Measurements from ENCODE around the gene KHDC4.

The KHDC4 gene

DNA sequence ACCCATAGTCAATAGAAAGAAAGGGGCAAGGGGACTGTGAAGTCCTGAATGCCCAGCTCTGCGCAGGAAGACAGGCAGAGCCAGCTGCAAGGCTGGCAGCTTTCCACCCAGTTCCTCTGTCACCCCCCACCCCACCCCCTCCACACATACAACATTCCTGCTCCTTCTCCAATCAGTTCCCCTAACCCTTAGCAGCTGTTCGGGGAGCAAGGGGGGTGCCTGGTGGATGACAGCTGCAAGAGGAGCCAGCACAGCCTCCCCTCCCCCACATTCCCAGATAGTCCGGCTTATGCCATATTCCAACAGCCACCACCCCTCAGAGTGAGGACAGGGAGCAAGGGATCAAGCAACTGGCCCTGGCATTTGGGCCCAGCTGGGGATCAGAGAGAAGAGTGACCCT, 34.5 kb upstream of the KHDC4 start:
- DNase-seq = no peak

DNA sequence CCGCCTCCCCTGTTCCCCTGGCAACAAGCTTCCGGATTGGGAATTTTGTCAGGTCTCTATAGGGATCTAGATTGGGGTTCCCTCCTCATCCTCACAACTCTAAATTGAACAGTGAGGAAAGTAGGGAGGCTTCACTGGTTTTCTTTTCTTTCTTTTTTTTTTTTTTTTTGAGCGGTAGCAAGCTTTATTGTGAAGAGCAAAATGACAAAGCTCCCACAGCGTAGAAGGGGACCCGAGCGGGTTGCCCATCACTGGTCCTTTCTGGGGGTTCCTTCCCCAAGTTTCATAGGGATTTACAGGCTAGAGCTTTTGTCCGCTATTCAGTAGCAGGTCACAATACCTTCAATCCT, 33.8 kb upstream of the KHDC4 start:
- no peak for DNase-seq

DNA sequence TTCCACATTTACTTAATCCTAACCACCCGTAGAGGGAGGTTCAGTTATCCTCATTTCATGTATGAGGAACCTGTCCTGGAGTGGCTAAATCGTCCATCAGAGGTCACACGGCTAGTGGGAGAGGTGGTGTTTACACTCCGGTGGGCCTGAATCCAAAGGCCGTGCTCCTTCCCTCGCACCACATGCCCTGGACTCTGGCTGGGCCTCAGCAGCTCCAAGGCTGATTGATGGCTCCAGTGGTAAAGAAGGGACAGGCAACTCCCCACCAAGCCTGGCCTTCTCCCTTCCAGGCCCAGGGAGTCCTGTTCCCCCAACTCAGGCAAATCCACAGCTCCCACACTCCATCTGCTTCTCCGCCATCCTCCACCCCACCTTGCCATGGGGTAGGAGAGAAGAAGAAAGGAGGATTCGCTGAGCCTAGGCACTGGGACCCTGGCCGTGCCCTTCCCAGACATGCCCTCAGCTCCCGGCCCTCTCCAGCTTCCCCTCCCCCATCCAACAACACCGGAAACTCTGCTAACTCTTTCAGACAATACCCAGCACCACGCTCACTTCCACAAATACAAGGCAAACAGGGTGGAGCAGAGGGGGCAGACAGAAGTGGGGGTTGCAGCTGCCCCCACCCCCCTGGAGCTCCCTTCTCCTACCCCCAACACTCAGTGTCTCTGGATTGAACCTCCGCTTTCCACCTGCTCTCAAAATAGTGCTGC, 33.3 kb upstream of the KHDC4 start:
- no peak for DNase-seq

DNA sequence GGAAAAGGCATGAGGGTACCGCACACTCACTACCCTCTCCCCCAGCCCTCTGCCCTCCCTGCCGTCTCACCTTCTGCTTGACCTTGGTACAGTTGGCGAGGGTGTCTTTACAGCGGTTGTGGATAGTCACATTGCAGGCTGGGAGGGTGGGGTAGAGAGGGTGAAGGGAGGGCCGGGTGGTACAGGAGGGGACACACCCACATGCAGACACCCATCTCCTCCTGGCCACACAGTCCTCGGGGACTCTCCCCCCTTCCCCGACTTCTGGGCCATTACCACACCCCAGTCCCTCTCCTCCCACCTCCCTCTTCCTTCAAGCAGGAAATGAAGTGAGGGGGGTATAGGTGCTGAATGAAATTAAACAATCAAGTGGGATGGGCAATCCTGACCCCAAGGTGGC, 32.5 kb upstream of the KHDC4 start:
- no peak for DNase-seq

DNA sequence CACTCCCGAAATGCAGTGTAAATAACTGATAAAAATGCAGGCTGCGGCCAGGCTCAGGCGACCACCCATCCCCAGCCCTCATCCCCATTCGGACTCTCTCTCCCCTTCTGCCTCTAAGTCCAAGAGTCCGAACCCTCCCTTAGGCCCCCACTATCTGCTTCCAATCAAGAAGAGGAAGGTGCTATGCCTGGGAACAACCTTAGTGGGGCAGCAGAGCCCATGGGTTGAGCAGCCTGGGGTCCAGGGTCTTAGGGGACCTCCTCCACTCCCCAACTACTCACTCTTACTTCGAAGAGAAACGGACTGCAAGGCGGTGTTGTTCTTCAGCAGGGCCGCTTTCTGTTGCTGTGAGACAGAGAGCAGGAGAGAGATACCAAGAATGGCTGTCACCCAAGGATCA, 31.9 kb upstream of the KHDC4 start:
- no peak for DNase-seq

DNA sequence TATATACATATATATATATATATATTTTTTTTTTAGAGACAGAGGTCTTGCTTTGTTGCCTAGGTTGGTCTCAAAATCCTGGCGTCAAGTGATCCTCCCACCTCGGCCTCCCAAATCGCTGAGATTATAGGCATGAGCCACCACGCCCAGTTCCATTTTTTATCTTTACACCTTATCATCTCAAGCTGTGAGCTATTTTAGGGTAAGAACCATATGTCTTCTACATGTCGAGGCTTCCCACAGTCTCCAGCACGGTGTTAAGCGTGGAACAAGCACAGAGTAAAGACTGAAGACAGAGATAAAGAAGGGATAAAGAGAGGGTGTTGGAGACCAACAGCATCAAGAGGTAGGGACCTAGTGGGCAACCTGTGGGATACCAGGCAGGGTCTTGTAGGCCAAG, 30.0 kb upstream of the KHDC4 start:
- no peak for DNase-seq

DNA sequence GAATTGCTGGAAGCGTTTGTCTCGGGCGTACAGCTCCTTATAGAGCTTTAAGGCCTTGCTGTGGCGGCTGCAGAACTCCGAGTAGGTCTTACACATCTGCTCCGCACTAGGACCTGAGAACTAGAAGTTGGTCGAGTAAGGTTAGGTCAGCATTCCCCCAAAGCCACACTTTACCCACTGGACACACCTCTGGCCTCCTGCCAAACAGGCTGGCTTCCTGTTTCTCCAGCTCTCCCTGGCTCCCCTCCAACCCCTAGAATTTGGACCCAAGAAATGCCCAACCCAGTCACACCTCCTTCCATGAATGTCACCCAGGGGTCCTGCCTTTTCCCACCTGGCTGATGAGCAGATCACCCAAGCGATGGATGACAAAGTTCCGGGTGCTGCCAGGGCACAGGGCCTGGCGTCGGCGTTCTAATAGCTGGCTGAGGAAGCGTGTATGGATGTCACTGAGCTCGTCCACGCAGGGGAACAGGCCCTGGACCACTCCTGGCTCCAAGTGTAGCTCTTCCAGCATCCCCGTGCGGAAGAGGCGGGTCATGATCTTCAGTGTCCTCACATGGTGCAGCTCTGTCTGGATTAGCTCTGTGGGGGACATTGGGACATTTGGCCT, 28.5 kb upstream of the KHDC4 start:
- no peak for DNase-seq

DNA sequence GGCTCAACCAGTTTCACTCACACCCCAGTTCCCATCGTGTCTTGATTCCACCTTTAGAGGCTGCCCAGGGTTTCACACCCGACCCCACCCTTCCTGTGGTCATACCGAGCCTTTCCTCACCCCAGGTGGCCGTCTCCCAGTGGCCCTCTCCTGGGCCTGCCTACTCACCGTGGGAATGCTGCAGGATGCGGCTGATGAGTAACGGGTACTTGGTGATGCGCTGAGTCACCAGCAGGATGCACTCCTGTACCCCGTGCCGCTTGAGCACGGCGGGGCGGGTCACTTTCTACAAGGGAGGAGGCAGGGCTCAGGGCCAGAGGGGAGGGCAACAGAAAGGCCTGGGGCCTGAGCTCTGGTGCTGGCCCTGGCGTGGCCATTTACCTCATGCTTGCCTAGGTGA, 27.7 kb upstream of the KHDC4 start:
- no peak for DNase-seq

DNA sequence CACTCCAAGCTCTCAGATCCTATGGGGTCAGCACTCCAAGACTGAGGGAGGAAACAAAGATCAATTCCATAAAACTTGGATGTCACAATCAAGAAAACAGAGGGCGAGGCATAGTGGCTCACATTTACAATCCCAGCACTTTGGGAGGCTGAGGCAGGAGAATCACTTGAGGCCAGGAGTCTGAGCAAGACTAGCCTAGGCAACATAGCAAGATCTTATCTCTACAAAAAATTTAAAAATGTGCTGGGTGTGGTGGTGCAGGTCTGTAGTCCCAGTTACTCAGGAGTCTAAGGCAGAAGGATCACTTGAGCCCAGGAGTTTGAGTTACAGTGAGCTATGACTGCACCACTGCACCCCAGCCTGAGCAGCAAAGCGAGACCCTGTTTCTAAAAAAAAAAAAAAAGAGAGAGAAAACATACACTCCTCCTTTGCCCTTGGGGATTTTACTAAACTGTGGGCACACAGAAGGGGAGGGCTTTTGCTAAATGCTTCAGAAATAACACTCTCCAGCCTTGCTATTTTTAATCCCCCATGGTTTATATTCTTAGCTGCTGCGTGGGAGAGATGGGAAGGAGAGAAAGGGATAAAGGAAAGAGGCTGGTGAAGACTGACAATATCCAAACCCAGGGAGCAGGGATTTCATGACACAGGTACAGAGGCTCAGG, 26.0 kb upstream of the KHDC4 start:
- no peak for DNase-seq

DNA sequence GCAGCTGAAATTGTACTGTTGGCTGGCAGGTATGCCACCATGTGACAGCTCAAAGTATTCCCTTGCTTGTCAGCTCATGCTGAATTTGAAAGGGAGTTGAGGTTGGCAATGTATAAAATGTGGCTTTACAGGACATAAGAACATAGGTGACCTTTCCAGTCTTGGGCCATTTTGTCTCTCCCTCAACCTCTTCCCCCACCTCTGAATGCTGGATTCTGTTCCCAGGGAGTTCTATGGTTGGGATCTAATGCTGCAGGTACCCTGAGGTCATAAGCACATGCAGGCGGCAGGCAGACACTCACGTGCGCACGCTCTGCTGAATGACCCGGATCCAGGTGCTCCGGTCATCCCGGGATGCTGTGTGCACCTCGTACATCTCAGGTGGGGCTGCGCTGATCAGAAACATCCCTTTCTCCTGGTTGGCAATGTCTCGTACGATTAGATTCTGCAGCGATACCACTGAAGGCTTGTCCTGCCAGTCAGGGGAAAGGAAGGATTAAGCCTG, 23.2 kb upstream of the KHDC4 start:
- no peak for DNase-seq

DNA sequence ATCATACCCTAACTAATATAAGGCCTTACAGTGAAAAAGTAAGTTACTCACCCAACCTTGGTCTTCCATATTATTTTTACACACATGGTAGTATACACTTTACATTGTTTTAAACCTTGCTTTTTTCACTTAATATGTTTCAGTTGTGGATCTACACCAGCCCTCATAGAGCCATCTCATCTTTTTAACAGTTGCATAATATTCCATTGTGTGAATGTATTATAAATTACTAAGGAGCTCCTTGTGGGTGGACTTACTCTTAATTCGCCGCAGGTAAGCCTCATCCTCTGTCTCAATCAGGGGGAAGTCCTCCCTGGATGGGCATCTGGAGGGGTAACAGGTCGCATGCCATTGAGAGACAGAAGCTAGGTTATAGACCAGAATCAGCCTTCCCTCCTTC, 20.4 kb upstream of the KHDC4 start:
- DNase-seq = no peak

DNA sequence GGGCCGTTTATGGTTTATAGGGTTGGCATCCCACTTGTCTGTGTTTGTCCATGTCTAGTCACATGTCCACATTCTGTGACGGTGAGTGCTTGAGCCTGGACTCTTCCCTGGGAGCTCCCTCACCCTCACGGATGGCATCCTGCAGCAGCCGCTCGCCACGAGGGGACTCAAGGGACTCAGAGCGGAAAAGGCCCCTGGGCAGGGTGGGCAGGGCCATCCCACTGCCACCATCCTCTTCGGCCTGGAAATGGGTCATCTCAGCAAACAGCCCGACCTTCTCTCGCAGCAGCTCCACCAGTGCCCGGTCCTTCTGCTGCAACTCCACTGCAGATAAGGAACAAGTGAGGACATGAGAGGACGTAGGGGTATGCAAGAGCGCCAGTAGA, 18.3 kb upstream of the KHDC4 start:
- no peak for DNase-seq

DNA sequence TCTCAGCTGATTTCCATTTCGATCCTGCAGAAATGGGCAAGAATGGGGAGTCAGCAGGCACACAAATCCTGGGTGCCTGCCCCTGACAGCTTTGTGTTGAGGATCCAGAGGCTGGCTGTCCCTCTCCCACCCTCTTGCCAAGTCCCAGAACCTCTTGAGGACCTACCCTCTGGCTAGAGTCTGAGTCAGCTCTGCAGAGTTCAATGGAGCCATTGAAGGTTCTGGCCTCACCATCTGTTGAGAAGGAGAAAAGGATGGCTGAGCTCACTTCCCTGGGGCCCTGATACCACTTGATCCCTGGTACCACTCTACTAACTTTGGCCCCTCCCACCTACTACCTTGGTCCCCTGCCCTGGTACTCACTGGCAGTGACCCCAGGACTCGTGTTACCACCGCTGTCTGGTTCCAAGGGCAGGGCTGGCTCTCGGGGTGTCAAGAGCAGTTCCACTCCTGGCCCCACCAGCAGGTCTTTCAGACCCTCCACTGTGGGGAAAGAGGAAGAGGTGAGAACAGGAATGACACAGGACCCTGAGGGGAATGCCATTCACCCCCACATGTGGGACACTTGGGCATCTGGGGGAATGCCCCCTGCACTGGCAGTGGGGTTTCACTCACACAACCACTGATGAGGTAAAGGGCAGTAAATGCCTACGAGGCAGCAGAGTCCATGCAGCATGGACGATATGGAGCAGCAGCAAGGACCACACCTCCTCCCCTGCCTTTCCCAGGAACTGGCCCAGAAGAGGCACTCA, 17.7 kb upstream of the KHDC4 start:
- DNase-seq = no peak

DNA sequence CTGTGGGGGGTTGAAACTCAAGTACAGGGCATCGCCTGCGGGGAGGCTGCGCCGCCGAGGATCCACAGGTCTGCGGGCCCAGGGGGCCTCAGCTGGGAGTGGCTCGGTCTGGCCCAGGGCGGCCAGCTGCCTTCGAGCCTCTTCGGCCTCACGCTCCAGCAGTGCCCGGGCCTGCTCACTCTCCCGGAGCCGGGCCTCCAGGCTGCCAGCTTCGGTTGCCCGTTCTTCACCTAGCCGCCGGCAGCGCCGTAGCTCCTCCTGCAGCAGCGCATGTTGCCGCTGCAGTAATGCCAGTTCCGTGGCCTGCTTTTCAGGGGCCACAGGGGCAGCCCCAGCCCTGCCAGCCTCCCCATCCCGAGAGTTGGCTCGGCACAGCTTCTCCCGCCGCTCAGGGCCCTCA, 16.6 kb upstream of the KHDC4 start:
- DNase-seq = no peak

DNA sequence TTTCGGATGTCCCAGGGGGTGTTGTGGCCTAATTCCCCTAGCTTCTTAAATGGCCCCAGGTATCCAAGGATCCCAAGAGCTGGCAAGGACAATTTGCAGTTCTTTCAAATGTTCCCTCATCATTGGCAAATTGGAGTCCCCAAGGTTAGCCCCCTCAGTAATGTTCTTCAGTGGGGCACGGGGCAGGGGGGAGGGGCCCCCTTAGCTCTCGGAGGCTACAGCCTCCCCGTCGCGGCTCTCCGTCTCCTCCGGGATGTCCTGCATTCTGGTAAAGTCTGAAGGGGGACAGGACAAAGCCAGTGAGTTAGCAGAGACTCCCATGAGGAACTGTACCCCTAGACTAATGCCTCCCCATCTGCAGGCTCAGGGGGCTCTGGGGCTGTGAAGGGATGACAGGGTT, 13.5 kb upstream of the KHDC4 start:
- DNase-seq = no peak

DNA sequence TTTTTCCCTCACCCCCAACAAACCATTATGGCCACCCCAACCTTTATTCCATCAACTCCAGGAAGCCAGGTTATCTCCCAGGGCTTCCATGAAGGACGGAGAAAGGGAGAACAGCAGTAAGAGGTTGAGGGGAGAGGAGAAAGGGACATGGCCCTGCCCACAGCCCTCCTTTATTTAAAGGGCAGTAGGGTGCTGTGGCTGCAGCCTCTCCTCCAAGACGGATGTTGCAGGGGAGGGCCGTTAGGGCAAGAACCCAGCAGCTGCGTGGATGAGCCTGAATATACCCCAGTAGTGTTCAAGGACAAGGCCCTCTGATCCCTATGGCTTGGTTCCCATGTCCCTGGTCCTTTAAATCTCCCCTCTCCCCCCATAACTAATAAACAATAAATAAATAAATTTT, 13.1 kb upstream of the KHDC4 start:
- DNase-seq = no peak

DNA sequence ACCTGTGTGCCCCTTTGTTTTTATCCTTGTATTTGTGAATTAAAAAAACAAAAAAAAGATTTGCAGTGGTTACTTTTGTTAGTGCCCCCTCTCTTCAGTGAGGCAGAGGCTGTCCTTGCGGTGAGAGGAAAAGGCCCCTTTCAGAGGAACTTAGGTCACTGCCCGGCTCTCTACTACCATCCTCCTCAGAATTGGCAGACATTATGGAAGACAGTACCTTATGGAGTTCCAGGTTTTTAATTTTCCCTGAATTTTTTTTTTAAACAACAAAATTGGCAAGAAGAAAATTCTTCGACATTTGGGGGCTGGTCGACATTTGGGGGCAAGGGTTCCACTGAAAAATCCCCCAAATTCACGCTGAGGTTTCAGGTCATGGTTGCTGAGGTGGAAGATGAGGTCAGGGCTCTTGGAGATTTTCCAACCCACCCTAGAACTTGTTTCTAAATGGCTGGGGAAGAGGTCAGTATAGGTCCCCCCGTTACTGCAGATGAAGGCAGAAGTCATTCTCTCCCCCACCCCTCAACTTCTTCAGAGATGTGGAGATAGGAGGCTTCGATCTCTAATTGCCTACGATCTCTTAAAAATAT, 12.5 kb upstream of the KHDC4 start:
- no peak for DNase-seq

DNA sequence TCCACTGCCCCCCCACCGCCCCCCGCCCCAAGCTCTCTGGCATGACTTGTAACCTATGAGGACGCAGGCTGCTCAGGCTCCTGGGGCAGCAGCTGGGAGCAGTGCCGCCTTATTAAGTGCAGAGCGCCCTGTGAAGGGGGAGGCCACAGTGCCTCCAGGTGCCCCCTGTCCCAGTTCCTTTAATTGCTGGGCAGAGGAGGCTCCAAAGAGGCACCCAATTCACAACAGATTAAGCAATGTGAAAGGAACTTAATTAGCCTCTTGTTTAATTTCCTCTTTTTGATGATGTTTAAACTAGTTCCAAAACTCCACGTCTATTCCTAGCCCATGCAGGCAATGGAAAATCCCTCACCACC, 10.2 kb upstream of the KHDC4 start:
- no peak for DNase-seq

DNA sequence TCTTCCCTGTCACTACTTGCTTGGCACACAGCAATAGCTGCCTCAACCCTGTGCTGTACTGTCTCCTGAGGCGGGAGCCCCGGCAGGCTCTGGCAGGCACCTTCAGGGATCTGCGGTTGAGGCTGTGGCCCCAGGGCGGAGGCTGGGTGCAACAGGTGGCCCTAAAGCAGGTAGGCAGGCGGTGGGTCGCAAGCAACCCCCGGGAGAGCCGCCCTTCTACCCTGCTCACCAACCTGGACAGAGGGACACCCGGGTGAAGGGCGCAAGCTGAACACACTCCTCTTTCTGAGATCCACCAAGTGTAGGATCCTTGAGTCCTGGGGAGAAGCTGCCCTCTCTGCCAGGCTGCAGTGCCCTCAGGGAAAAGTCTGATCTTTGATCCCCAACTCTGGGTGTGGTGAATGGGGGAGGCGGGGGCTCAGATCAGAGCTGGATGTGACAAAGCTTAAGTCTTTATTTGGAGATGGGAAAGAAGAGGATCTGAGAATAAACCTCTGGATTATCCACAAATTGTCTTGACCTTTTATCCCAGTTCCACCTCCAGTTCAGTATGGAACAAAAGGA, 8.4 kb upstream of the KHDC4 start:
- DNase-seq = no peak

DNA sequence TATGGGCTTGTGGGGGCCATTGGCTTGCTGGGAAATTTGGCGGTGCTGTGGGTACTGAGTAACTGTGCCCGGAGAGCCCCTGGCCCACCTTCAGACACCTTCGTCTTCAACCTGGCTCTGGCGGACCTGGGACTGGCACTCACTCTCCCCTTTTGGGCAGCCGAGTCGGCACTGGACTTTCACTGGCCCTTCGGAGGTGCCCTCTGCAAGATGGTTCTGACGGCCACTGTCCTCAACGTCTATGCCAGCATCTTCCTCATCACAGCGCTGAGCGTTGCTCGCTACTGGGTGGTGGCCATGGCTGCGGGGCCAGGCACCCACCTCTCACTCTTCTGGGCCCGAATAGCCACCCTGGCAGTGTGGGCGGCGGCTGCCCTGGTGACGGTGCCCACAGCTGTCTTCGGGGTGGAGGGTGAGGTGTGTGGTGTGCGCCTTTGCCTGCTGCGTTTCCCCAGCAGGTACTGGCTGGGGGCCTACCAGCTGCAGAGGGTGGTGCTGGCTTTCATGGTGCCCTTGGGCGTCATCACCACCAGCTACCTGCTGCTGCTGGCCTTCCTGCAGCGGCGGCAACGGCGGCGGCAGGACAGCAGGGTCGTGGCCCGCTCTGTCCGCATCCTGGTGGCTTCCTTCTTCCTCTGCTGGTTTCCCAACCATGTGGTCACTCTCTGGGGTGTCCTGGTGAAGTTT, 7.8 kb upstream of the KHDC4 start:
- no peak for DNase-seq

DNA sequence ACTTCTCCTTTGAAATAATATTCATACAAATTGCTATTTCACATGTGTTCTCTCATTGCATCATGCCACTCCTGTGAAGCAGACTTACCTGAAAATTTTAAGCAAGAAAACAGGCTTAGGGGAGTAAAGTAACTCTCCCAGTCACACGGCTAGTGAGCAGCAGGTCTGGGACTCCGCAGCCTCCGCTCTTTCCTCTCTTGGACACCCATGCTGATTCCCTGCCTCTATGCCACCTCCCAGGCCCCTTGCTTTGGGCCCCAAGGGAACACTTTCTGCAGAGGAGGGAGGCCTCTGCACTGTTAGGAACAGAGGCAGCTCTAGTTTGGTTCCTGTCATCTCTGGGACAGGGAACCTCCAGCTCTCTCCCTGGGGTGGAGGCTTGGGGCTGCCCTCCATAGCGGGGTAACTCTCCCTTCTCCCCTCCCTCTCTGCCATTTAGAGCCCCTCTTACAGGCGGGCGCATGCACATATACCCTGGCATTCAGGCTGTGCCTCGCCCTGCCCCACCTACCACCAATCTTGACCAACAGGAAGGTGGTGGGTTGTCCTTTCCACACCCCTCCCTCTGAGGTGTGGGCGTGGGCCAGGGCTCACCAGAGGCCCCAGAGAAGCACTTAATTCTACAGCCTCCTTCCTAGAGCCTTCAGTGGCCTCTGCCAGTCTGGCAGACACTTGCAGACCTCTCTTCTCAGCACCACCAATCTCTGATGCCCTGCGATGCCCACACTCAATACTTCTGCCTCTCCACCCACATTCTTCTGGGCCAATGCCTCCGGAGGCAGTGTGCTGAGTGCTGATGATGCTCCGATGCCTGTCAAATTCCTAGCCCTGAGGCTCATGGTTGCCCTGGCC, 7.0 kb upstream of the KHDC4 start, which contains the start of gene RXFP4:
Gene RXFP4 (plus strand): TSS at position 646 of the 852 bp plus-strand sequence. CDS start 72 bp downstream, at position 718.
- no peak for DNase-seq

All from NCI-H187 treated with DMSO at 0.1 percent for 48 hours (cell line).